NCI-H82 (cell line): Measurements from ENCODE around the gene ZNF608.

Experiments
- DNase-seq: peaks from one replicate; lab custom pipeline; 2025; lab: John Stamatoyannopoulos, UW

ZNF608 gene

DNA sequence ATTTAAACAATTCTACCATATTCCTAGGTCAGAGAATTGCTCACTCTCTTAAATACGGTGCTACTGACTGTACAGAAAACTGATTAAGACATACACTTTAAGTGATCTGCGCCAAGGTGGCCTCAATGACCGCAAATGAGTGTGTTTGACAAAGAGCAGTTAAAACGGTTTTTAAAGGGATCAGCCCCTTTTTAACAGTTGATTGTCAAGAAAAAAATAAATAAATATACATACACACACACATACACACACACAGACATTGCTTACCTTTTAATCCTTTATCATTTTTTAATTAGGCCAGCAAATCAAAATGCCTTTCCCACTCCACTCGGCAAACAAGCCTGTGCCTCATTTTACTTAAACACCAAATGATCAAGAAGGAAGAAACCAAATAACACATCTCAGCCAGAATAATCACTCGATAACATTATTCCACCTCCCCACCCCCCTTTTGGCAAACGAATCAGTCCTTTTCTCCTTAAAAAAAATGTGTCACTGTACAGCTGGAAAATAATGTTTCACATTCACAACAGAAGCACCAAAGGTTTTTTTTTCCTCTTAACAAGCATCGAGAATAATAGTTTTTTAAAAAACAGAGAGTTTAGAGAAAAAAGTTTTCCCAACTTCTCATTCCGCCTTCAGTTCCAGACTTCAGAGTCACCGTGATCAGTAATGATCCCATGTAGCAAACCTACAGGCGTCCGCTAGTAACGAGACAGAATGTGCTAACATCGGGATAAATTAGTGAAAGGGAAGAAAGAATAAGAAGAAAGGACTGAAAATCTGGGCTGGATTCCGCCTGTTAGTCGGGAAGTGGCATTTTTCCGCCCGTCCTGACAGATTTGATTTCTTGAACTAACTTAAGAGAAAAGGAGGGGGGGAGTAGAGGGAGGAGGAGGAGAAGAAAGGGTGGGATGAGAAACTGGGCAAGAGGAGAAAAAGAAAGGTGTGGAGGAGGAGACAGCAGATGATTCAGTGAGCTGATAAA is at the start of gene ZNF608:
Gene ZNF608, minus strand, starts transcription at position 712 of the 988 bp plus-strand sequence. CDS start 1,650 bp downstream, outside the sequence.
- peak; percentile 84 for DNase-seq

DNA sequence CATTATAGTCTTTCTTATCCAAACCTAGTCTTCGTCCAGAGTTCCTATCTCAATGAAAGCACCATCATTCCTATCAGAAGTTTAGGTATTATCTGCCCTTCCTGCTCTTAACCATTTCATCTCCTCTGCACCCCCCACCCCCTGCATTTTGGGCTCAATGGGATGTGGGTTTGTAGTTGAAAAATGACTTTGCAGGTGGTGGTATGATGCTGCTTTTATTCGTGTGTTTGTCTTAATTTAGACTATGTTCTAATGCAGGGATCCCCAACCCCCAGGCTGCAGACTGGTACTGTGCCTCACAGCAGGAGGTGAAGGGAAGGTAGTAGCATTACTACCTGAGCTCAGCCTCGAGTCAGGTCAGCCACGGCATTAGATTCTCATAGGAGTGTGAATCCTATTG is 49.4 kb upstream of the ZNF608 start:
- DNase-seq: no peak

- DNase-seq: peak; percentile 90
Observed at GRCh38 chr5:124790895-124791732, 44.7 kb upstream of the ZNF608 start.

- peak; percentile 76 for DNase-seq
Observed at GRCh38 chr5:124790301-124790894, 44.0 kb upstream of the ZNF608 start.

GRCh38 chr5:124789104-124789605 is 42.7 kb upstream of the ZNF608 start:
- DNase-seq: no peak

- no peak for DNase-seq
Observed at GRCh38 chr5:124783794-124784193, 37.4 kb upstream of the ZNF608 start.

- DNase-seq: no peak
Observed at GRCh38 chr5:124783285-124783684, 36.8 kb upstream of the ZNF608 start.

GRCh38 chr5:124782262-124782661 is 35.8 kb upstream of the ZNF608 start:
- no peak for DNase-seq

DNA sequence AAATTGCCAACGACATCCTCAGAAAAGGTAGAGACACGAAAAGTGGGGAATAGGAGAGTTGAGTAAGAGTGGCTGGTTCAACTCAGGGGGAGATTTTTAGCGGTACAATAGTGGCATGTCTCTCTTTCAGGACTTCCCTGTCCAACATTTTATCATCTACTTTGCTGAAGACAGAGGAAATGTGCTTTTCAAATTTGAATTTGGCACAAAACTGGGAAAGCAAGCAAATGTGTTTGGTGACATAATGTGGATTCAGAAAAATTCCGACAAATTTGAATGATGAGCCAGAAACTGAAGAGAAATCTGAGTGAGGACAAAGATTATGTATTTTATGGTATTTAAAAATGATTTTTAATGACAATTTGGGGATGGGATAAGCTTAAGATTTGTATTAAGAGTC is 33.6 kb upstream of the ZNF608 start:
- no peak for DNase-seq

DNA sequence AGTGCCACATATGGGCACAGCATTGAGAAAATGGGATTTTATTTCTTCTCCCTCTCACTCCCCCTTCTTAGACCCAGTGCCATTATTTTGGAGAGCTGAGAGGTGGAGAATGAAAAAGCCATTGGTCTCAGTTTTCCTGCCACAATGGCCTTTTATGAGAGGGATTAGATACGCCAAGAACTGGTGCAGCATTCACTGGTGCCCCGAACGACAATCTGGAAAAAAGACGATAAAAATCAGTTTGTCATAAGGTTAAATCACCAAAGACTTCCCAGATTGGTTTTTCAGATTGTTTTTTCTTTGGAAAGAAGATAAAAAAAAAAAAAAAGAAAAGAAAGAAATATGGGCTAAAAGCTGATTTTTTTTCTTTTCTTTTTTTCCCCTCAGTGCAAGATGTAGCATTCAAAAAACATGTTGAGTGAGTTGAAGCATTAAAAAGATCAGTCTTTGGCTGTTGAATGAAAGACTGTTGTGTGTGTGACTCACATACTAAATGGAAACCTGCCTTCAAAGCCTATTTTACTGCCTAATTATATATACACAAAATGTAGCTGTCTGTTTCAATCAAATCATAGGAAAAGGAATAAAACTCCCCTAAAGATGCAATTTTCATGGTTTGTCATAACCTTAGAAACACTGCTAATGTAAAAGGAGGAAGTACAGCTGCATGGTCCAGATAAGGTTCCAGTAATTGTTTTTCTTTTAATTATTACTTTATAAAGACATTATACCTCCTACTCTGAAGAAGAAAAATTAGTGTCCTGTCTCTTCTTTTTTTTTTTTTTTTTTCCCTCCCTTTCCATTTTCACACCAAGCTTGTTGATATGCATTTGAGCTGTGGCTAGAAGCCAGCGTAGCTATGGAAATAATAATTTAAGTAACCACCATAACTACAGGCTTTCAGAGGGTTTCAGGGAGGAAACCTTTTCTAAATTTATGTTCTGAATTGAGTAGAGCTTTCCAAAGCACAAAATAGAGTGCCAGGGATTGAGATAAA is 27.2 kb upstream of the ZNF608 start:
- DNase-seq: no peak

DNA sequence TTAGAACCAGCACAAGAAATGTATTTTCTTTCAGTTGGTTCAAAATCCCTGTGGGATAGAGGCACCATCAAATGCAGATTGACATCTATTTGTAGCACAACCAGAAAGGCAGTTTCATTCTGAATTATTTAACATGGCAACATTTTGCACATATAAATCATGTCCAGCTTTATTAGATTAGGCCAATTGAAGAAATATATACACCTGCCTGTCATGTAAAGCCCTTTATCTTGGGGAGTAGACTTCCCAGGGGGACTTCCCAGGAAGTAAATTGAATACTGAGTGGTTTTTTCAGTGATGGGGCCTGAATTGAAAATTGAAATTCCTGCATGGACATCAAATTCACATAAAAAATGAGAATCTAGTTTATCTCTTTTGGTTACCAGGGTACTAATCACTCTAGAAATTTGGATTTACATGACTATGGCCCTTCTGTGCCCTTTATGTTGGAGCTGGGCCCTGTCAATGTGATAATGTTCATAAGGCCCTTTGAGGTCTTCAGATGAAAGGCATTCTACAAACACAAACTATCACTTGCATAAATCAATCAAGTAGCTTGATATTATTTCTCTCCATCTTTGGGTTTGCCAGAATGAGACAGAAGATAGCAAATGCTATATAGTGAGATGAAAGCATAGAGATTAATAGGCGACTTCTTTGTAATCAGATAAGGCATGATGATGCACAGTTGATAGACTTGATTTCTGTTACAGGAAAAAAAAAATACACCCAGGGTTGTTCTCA is 26.2 kb upstream of the ZNF608 start:
- DNase-seq: no peak

GRCh38 chr5:124771761-124772160 is 25.3 kb upstream of the ZNF608 start:
- no peak for DNase-seq

DNA sequence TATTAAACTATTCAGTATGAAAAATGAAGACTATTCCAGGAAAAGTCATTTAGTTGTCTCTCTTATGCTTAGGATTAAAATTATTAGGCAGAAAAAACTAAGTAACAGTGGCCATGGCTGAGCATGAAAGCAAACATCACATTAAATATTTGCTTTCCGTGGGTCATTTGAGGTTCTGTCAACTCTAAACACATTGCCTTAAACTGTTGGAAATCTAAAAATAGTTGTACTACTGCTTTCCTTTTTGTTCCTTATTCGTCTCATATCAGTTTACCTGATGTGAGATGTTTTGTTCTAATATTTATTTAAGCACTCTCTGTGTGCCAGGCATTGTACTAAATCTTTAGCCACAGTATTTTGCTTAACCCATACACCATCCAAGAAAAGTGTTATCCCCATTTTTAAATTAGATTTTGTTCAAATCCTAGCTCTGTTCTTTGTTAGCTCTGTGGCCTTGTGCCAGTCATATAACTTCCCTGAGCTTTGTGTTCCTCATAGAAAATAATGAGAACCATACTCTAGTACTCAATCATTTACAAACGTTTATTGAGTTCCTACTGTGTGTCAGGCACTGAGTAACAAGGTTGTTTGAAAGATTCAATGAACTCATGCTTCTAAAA is 18.7 kb upstream of the ZNF608 start:
- DNase-seq: no peak

DNA sequence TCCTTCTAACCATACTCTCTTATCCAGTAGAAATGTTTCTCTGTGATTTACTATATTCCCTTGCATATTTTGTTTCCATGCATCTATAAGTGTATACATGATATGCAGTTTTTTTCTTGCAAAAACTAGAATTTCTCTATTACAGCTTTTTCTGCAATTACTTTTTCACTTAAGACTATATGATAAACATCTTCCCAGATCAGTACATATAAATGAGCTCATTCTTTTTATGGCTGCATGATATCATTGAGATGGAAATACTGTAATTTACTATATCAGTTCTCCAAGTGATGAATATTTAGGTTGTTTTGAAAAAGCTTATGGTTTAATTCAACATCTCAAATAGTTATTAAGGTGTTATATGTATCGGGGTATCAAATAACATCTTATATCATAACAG is 18.1 kb upstream of the ZNF608 start:
- no peak for DNase-seq

GRCh38 chr5:124761010-124761409 is 14.6 kb upstream of the ZNF608 start:
- DNase-seq: no peak

- DNase-seq: no peak
Observed at GRCh38 chr5:124760608-124761007, 14.2 kb upstream of the ZNF608 start.

DNA sequence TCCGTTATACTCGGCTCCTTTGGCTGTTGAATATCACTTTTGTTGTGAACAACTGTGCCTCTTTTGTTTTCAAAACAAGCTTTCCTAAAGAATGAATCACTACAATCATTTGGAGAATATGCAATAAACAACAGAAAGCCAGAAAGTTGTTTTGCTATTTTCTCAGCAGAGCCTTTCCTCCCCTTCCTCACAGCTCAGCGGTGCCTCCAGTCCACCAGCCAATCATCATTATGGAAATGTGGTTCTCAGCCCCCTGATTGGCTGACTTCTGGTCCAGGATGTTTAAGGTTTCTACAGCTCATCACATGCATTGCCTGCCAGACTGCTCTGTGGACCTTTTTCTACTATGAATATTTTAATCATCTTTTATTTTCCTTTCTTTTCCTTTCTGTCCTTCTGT is 9.1 kb upstream of the ZNF608 start:
- DNase-seq: peak; percentile 46

DNA sequence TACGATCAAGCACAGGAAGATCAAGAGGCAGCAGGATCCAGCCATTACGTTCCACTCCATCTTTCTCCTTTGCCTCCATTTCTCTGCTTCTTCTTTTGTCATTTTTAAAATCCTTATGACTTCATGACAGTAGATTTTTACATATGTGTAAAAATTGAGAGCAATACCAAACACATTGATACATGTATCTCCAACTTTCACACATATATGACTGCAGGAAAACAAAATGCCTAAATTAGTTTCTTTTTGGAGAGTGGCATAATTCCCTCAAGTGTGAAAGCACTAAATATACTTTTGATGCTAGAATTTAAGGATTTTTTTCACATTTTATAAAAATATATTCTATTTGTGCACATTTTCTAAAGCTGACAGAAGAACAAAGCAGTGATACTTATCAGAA is 8.6 kb upstream of the ZNF608 start:
- no peak for DNase-seq

DNA sequence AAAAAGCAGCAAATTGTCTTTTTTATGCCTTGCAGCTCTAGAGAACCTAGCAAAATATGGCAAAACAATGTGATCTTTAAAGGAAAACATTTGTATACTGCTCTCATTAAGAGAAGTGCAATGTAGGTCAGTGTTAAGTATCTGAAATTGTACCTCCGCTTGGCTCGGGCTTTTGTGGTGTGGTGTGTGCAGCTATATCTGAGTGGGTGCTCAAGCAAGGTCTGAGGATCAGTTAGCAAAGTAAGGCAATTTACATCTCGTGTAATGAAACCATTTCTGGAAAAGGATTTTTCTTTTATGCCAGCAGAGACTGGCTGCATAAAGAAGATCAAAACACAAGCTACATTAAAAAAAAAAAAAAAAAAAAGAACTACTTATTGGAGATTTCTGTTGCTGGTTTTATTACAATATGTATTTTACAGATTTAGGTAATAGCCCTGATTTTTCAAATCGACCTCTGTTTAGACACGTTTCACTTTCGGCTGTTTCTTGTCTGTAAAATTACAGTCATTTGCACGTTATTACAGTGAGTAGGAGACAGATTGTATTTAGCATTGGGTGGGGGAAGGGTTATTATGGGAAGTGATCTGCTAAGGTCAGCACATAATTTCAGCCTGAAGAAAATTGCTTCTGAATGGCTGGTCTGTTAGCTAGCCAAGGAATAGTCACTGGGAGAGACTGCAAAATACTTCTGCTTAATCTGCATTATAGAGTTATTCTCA is 7.9 kb upstream of the ZNF608 start:
- peak; percentile 58 for DNase-seq
